DOHH2 (cell line): ENCODE measurements around the gene TULP3.

ENCODE experiments used
- H3F3A ChIP-seq: fragments of 200-600 bp; sonication (generic), shearing (Covaris generic); 2 replicates; pipeline ENCODE4 v1.6.0; 2016; ENCODE audit warnings: antibody characterized with exemption, mild to moderate bottlenecking; ENCODE audit not compliant: control insufficient read depth, insufficient read depth
- H3K27ac ChIP-seq: fragments of 200-600 bp; sonication (generic); 2 replicates; pipeline ENCODE4 v1.5.1; 2014; ENCODE audit warnings: low read depth, mild to moderate bottlenecking, low read length, moderate library complexity
- H3K27me3 ChIP-seq: fragments of 200-600 bp; sonication (generic); 2 replicates; pipeline ENCODE4 v1.6.1; 2014; ENCODE audit warnings: mild to moderate bottlenecking, low read length, mixed read lengths; ENCODE audit not compliant: control insufficient read depth
- H3K36me3 ChIP-seq: fragments of 200-600 bp; sonication (generic); 2 replicates; pipeline ENCODE4 v1.6.1; 2014; ENCODE audit warnings: mild to moderate bottlenecking, low read length, moderate library complexity, mixed read lengths; ENCODE audit not compliant: control insufficient read depth
- H3K4me1 ChIP-seq: fragments of 200-600 bp; sonication (generic); 2 replicates; pipeline ENCODE4 v1.6.1; 2014; ENCODE audit warnings: mild to moderate bottlenecking, low read length, mixed read lengths; ENCODE audit not compliant: control insufficient read depth
- H3K4me2 ChIP-seq: fragments of 200-600 bp; sonication (generic); 2 replicates; pipeline ENCODE4 v1.6.0; 2014; ENCODE audit warnings: mild to moderate bottlenecking, low read length, moderate library complexity
- H3K4me3 ChIP-seq: fragments of 200-600 bp; sonication (generic); 2 replicates; pipeline ENCODE4 v1.5.1; 2014; ENCODE audit warnings: mild to moderate bottlenecking, low read length, mixed read lengths
- H3K79me2 ChIP-seq: fragments of 200-600 bp; sonication (generic); 2 replicates; pipeline ENCODE4 v1.6.1; 2014; ENCODE audit warnings: mild to moderate bottlenecking, low read length, mixed read lengths; ENCODE audit not compliant: control insufficient read depth
- H3K9me2 ChIP-seq: fragments of 200-600 bp; sonication (generic); replicated peaks from 2 replicates; pipeline ENCODE4 v1.6.1; 2014; ENCODE audit warnings: mild to moderate bottlenecking, low read length, mixed read lengths; ENCODE audit not compliant: control insufficient read depth
- H3K9me3 ChIP-seq: fragments of 200-600 bp; sonication (generic); 2 replicates; pipeline ENCODE4 v1.6.1; 2014; ENCODE audit warnings: antibody characterized with exemption, low read length, mixed read lengths; ENCODE audit not compliant: control insufficient read depth, insufficient read depth
- H4K20me1 ChIP-seq: fragments of 200-600 bp; sonication (generic); 2 replicates; pipeline ENCODE4 v1.6.0; 2014; ENCODE audit warnings: low read depth, mild to moderate bottlenecking, antibody characterized with exemption, low read length, moderate library complexity; ENCODE audit not compliant: control insufficient read depth, insufficient read depth
- CTCF ChIP-seq: fragments of 200-600 bp; sonication (generic); IDR thresholded peaks from one replicate; pipeline ENCODE4 v1.5.1; 2014; ENCODE audit warnings: antibody characterized with exemption, mild to moderate bottlenecking, low read depth, low read length; ENCODE audit not compliant: poor library complexity, severe bottlenecking
- EZH2phosphoT487 ChIP-seq: fragments of 200-600 bp; sonication (generic); IDR thresholded peaks from 2 replicates; pipeline ENCODE4 v1.6.1; 2017; ENCODE audit warnings: borderline replicate concordance, mild to moderate bottlenecking, antibody characterized with exemption, low read length, moderate library complexity, mixed read lengths

TULP3 gene

GRCh38 chr12:2957816-2958431, 67.2 kb downstream of the TULP3 start:
- Histone ChIP-seq H3K4me1 (peaks cover 20% of the 10 kb centered on the region), H3K4me3 (peak overlapping the region; percentile 77), H3K36me3 (no peaks in the 10 kb centered on the region), H3K27ac (no peak overlapping the region), H3K79me2 (peaks cover 28% of the 10 kb centered on the region), H4K20me1 (no peaks in the 10 kb centered on the region), H3K27me3 (peaks cover 24% of the 10 kb centered on the region), H3K9me2 (no peaks in the 10 kb centered on the region), H3K9me3 (no peaks in the 10 kb centered on the region), H3K4me2 (peak overlapping the region; percentile 66), H3F3A (no peaks in the 10 kb centered on the region)
- TF ChIP-seq EZH2phosphoT487 (no peak), CTCF (no peak)

GRCh38 chr12:2958432-2959191, 67.9 kb downstream of the TULP3 start:
- peaks cover 34% of the 10 kb centered on the region for H3K79me2 ChIP-seq
- H3K9me2 ChIP-seq: no peaks in the 10 kb centered on the region
- peaks cover 20% of the 10 kb centered on the region for H3K4me1 ChIP-seq
- H3K4me2 ChIP-seq: peak overlapping the region; percentile 66
- TF ChIP-seq EZH2phosphoT487: 0 out of 2 replicates have a peak, but pooled peaks have one; percentile 69
- TF ChIP-seq CTCF: no peak
- no peaks in the 10 kb centered on the region for H4K20me1 ChIP-seq
- no peak overlapping the region for H3K27ac ChIP-seq
- H3K27me3 ChIP-seq: peaks cover 24% of the 10 kb centered on the region
- no peaks in the 10 kb centered on the region for H3K9me3 ChIP-seq
- H3K36me3 ChIP-seq: no peaks in the 10 kb centered on the region
- H3K4me3 ChIP-seq: peak overlapping the region; percentile 77
- H3F3A ChIP-seq: no peaks in the 10 kb centered on the region

GRCh38 chr12:2959192-2959504, 68.5 kb downstream of the TULP3 start, which contains the start of gene TEAD4:
Gene TEAD4 (plus strand): TSS chr12:2959397.
- H3K79me2 ChIP-seq: peaks cover 40% of the 10 kb centered on the region
- H3K4me2 ChIP-seq: peak within 1 kb of the TSS; percentile 71
- no peaks in the 10 kb centered on the region for H3K36me3 ChIP-seq
- peaks cover 20% of the 10 kb centered on the region for H3K4me1 ChIP-seq
- H3F3A ChIP-seq: no peaks in the 10 kb centered on the region
- no peaks in the 10 kb centered on the region for H3K9me2 ChIP-seq
- no peaks in the 10 kb centered on the region for H4K20me1 ChIP-seq
- 0 out of 2 replicates have a peak within 1 kb of the TSS, but pooled peaks have one; percentile 37 for H3K27ac ChIP-seq
- no peaks in the 10 kb centered on the region for H3K9me3 ChIP-seq
- TF ChIP-seq CTCF (no peak), EZH2phosphoT487 (no peak)
- H3K27me3 ChIP-seq: peaks cover 24% of the 10 kb centered on the region
- H3K4me3 ChIP-seq: peak within 1 kb of the TSS; percentile 77
